Gastrocnemius medialis (tissue), 4 donors: ENCODE results near the gene PBX1.

ENCODE experiments used
- CTCF ChIP-seq, 5 experiments: fragments of 450-650 bp in 3 of 5; fragments of 200-600 bp in 2 of 5; sonication (generic) in 2 of 5; IDR thresholded peaks in 4 of 5; conservative IDR thresholded peaks in 1 of 5; 1 replicate in 4 of 5; 2 replicates in 1 of 5; pipeline ENCODE4 v1.5.1; 2016 to 2019; ENCODE audit warnings: antibody characterized with exemption in 5 of 5, mild to moderate bottlenecking in 3 of 5, moderate library complexity in 3 of 5
- POLR2A ChIP-seq, 2 donors: fragments of 450-650 bp; IDR thresholded peaks; one replicate each; pipeline ENCODE4 v1.6.1; 2017; ENCODE audit warnings: antibody characterized with exemption in 2 of 2, mild to moderate bottlenecking in 2 of 2, moderate library complexity in 2 of 2

- TF ChIP-seq CTCF (IDR thresholded peaks at IDR 0.05 in 4 of 5, conservative IDR thresholded peaks at IDR 0.05 in 1 of 5), result no peak
- no peak for TF ChIP-seq POLR2A (IDR thresholded peaks at IDR 0.05)
Observed at GRCh38 chr1:164575356-164575886, 16.4 kb downstream of the PBX1 start.
